ENCODE measurements around the gene STK39.

GRCh38 chr2:168107322-168107721, 140.1 kb downstream of the STK39 start:
- TF ChIP-seq, protein P1, sequence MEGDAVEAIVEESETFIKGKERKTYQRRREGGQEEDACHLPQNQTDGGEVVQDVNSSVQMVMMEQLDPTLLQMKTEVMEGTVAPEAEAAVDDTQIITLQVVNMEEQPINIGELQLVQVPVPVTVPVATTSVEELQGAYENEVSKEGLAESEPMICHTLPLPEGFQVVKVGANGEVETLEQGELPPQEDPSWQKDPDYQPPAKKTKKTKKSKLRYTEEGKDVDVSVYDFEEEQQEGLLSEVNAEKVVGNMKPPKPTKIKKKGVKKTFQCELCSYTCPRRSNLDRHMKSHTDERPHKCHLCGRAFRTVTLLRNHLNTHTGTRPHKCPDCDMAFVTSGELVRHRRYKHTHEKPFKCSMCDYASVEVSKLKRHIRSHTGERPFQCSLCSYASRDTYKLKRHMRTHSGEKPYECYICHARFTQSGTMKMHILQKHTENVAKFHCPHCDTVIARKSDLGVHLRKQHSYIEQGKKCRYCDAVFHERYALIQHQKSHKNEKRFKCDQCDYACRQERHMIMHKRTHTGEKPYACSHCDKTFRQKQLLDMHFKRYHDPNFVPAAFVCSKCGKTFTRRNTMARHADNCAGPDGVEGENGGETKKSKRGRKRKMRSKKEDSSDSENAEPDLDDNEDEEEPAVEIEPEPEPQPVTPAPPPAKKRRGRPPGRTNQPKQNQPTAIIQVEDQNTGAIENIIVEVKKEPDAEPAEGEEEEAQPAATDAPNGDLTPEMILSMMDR (IDR thresholded peaks at IDR 0.05; ENCODE audit: poor library complexity, severe bottlenecking), result no peak
- TF ChIP-seq EZH2 (IDR thresholded peaks at IDR 0.05; ENCODE audit: borderline replicate concordance, insufficient read depth, low read length, poor library complexity, severe bottlenecking), result no peak
- no peak for TF ChIP-seq EP300 (conservative IDR thresholded peaks at IDR 0.05; ENCODE audit: poor library complexity, severe bottlenecking)
- no peak for TF ChIP-seq TAF1 (IDR thresholded peaks at IDR 0.05; ENCODE audit: low read depth)
- no peak for TF ChIP-seq SMC3 (conservative IDR thresholded peaks at IDR 0.05; ENCODE audit: poor library complexity)
- TF ChIP-seq, protein P2, sequence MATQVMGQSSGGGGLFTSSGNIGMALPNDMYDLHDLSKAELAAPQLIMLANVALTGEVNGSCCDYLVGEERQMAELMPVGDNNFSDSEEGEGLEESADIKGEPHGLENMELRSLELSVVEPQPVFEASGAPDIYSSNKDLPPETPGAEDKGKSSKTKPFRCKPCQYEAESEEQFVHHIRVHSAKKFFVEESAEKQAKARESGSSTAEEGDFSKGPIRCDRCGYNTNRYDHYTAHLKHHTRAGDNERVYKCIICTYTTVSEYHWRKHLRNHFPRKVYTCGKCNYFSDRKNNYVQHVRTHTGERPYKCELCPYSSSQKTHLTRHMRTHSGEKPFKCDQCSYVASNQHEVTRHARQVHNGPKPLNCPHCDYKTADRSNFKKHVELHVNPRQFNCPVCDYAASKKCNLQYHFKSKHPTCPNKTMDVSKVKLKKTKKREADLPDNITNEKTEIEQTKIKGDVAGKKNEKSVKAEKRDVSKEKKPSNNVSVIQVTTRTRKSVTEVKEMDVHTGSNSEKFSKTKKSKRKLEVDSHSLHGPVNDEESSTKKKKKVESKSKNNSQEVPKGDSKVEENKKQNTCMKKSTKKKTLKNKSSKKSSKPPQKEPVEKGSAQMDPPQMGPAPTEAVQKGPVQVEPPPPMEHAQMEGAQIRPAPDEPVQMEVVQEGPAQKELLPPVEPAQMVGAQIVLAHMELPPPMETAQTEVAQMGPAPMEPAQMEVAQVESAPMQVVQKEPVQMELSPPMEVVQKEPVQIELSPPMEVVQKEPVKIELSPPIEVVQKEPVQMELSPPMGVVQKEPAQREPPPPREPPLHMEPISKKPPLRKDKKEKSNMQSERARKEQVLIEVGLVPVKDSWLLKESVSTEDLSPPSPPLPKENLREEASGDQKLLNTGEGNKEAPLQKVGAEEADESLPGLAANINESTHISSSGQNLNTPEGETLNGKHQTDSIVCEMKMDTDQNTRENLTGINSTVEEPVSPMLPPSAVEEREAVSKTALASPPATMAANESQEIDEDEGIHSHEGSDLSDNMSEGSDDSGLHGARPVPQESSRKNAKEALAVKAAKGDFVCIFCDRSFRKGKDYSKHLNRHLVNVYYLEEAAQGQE (IDR thresholded peaks at IDR 0.05; ENCODE audit: borderline replicate concordance), result no peak
- TF ChIP-seq POLR2AphosphoS5 (IDR thresholded peaks at IDR 0.05), result no peak
- no peak for TF ChIP-seq MXI1 (conservative IDR thresholded peaks at IDR 0.05; ENCODE audit: poor library complexity, severe bottlenecking)
- no peak for TF ChIP-seq RAD21 (conservative IDR thresholded peaks at IDR 0.05)
